VCaP (cell line): Measurements from ENCODE around the gene AIP.

Experiments used
- H3K27ac ChIP-seq: fragments of 450-650 bp; 2 replicates; pipeline ENCODE4 v1.5.1; 2017
- TF ChIP-seq, protein P1 (sequence below): fragments of 450-650 bp; conservative IDR thresholded peaks from 2 replicates; pipeline ENCODE4 v1.5.1; 2017; ENCODE audit warnings: mild to moderate bottlenecking, moderate library complexity

The AIP gene

DNA sequence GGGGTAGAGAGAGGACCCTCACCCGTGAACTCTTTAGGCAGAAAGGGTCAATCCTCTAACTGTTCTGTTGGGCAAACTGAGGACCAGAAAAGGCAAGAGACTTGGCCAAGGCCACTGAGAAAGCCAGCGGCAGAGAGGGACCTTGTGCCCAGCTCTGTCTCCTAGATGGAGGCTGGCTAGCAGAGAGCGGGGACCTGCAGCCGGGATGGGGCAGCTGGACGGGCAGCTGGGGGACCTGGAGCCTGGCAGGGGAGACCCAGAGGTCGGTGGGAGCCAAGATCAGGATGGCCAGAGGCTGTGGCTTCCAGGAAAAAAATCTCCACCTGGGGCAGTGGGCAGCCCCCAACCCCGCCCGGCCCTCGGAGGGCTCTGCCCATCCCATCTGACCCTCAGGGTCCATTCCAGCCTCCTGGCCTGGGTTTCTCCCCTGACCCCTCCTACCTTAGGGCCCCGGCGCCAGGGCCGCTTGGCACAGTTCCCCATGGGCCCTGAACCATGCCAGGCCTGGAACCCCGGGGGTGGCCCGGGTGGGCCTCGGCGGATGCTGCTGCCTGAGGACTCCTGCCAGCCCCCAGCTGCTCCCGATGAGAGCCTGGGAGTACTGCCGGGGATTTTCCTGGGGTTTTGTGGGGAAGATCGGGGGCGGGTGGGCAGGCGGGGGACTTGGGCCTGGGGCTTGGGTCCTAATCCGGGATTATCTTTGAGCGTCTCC is 40.2 kb downstream of the AIP start, which contains the start of gene CABP2:
CABP2 (minus strand) TSS at position 603 of the 712 bp plus-strand sequence; CDS start at position 483, 120 bp downstream.
- no peak within 1 kb of the TSS for H3K27ac ChIP-seq
- TF ChIP-seq, protein P1, sequence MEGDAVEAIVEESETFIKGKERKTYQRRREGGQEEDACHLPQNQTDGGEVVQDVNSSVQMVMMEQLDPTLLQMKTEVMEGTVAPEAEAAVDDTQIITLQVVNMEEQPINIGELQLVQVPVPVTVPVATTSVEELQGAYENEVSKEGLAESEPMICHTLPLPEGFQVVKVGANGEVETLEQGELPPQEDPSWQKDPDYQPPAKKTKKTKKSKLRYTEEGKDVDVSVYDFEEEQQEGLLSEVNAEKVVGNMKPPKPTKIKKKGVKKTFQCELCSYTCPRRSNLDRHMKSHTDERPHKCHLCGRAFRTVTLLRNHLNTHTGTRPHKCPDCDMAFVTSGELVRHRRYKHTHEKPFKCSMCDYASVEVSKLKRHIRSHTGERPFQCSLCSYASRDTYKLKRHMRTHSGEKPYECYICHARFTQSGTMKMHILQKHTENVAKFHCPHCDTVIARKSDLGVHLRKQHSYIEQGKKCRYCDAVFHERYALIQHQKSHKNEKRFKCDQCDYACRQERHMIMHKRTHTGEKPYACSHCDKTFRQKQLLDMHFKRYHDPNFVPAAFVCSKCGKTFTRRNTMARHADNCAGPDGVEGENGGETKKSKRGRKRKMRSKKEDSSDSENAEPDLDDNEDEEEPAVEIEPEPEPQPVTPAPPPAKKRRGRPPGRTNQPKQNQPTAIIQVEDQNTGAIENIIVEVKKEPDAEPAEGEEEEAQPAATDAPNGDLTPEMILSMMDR: no peak

GRCh38 chr11:67523556-67524479 is 41.0 kb downstream of the AIP start:
- TF ChIP-seq, protein P1: no peak
- no peak overlapping the region for H3K27ac ChIP-seq

- TF ChIP-seq, protein P1: no peak
- H3K27ac ChIP-seq: no peak overlapping the region
These were observed 41.6 kb downstream of the AIP start for GRCh38 chr11:67524480-67524808.

DNA sequence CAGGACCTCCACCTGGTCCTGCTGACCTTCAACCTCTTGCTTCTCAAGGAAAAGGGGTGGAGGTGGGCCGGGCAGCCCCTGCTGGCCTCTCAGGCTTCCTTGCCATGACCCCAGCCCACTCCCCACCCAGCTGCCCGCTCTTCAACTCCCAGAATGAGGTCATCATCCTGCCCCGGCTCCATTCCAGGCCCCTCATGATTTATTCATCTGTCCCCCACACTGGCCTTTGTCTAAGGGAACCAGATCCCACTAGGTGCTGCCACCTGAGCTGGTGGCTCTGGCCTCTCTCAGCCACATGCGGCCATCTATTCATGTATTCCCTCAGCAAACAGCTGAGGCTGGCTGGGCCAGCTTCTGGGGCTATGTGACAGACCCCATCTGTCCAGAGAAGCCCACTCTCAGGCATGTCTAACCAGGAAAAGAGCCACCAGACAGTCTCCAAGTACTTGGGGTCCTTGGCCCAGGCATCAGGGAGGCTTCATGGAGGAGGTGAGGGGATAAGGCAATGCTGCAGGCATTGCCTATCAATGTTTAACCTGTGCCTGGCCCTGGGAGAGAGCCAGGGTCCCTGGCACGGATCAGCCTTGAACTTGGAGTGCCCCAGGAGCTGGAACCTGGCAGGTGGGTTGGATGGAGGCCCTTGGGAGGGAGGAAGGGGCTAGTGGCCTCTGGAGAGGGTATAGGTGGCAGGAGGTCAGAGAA is 42.6 kb downstream of the AIP start:
- TF ChIP-seq, protein P1: no peak
- no peak overlapping the region for H3K27ac ChIP-seq

GRCh38 chr11:67528376-67528775 is 45.5 kb downstream of the AIP start:
- TF ChIP-seq, protein P1: no peak
- H3K27ac ChIP-seq: no peak overlapping the region

DNA sequence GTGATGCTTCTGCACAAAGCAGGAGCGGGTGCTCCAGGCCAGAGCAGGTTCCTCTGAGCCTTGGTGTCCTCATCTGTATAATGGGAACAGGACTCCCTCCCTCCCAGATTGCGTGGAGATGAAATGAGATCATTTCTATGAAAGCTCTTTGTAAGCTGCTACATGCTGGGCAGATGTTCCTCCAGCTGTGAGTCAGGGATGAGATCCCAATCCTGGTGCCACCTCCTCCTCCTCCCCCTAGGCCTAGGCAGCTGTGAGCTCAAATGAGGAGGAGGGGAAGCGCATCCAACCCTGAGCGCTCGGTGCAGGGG is 47.4 kb downstream of the AIP start:
- TF ChIP-seq, protein P1: no peak
- H3K27ac ChIP-seq: no peak overlapping the region

DNA sequence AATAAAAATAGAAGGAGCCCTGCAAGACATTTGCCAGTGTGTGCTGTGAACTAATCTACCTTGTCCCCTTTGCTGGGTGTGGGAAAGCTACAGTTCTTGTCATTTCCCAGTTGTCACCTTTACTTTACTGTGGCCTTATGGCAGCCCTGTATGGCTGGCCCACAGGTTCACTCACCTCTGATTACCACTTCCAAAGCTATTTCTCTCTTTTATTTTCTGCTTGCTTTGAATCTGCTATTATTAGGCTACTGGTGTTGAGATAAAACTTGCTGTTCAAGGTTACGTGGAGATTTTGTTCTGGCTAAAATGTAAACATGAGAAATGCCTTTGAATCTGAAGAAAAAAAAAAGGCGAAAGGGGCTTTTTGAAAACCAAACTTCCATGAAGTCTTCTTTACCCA is 50.1 kb downstream of the AIP start:
- TF ChIP-seq, protein P1: no peak

More for the DNA sequence above, 50.1 kb downstream of the AIP start:
- no peak overlapping the region for H3K27ac ChIP-seq
